Ishikawa (cell line): Measurements from ENCODE around the gene PARK7.
A peak's percentile ranks its signal among the peaks of the same experiment; 100 is the strongest.

Experiments used
- CEBPB ChIP-seq: IDR thresholded peaks from 2 replicates; pipeline ENCODE4 v1.6.1; 2012
- CREB1 ChIP-seq: IDR thresholded peaks from 2 replicates; pipeline ENCODE4 v1.6.1; 2012; ENCODE audit warnings: low read depth
- EGR1 ChIP-seq: IDR thresholded peaks from 2 replicates; pipeline ENCODE4 v1.6.1; 2012
- EP300 ChIP-seq: IDR thresholded peaks from 2 replicates; pipeline ENCODE4 v1.6.1; 2012; ENCODE audit warnings: borderline replicate concordance
- FOXM1 ChIP-seq: IDR thresholded peaks from 2 replicates; pipeline ENCODE4 v1.6.1; 2012; ENCODE audit warnings: low read depth, borderline replicate concordance
- MAX ChIP-seq: IDR thresholded peaks from 2 replicates; pipeline ENCODE4 v1.6.1; 2012
- NFIC ChIP-seq: IDR thresholded peaks from 2 replicates; pipeline ENCODE4 v1.6.1; 2012
- RAD21 ChIP-seq: IDR thresholded peaks from 2 replicates; pipeline ENCODE4 v1.6.1; 2012; ENCODE audit warnings: low read depth
- TAF1 ChIP-seq: IDR thresholded peaks from 2 replicates; pipeline ENCODE4 v1.6.1; 2012; ENCODE audit warnings: low read depth, mild to moderate bottlenecking
- TCF12 ChIP-seq: IDR thresholded peaks from 2 replicates; pipeline ENCODE4 v1.6.1; 2012; ENCODE audit warnings: low read depth
- TEAD4 ChIP-seq: IDR thresholded peaks from 2 replicates; pipeline ENCODE4 v1.6.1; 2012
- USF1 ChIP-seq: IDR thresholded peaks from 2 replicates; pipeline ENCODE4 v1.6.1; 2012
- YY1 ChIP-seq: IDR thresholded peaks from 2 replicates; pipeline ENCODE4 v1.6.1; 2012; ENCODE audit warnings: low read depth
- ZBTB7A ChIP-seq: IDR thresholded peaks from 2 replicates; pipeline ENCODE4 v1.6.1; 2012; ENCODE audit warnings: low read depth
- TF ChIP-seq, protein P1 (sequence below): IDR thresholded peaks from 2 replicates; pipeline ENCODE4 v1.6.1; 2012; ENCODE audit warnings: low read depth, mild to moderate bottlenecking

Gene PARK7

GRCh38 chr1:7973086-7973485 is 11.6 kb downstream of the PARK7 start:
- TF ChIP-seq YY1 (no peak), TAF1 (no peak), TCF12 (no peak), NFIC (no peak), USF1 (no peak), RAD21 (no peak), TEAD4 (no peak), FOXM1 (no peak), EP300 (no peak), CREB1 (no peak), CEBPB (no peak), MAX (no peak), EGR1 (no peak), ZBTB7A (no peak)
- TF ChIP-seq, protein P1, sequence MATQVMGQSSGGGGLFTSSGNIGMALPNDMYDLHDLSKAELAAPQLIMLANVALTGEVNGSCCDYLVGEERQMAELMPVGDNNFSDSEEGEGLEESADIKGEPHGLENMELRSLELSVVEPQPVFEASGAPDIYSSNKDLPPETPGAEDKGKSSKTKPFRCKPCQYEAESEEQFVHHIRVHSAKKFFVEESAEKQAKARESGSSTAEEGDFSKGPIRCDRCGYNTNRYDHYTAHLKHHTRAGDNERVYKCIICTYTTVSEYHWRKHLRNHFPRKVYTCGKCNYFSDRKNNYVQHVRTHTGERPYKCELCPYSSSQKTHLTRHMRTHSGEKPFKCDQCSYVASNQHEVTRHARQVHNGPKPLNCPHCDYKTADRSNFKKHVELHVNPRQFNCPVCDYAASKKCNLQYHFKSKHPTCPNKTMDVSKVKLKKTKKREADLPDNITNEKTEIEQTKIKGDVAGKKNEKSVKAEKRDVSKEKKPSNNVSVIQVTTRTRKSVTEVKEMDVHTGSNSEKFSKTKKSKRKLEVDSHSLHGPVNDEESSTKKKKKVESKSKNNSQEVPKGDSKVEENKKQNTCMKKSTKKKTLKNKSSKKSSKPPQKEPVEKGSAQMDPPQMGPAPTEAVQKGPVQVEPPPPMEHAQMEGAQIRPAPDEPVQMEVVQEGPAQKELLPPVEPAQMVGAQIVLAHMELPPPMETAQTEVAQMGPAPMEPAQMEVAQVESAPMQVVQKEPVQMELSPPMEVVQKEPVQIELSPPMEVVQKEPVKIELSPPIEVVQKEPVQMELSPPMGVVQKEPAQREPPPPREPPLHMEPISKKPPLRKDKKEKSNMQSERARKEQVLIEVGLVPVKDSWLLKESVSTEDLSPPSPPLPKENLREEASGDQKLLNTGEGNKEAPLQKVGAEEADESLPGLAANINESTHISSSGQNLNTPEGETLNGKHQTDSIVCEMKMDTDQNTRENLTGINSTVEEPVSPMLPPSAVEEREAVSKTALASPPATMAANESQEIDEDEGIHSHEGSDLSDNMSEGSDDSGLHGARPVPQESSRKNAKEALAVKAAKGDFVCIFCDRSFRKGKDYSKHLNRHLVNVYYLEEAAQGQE, result no peak

- no peak for TF ChIP-seq FOXM1
- no peak for TF ChIP-seq TEAD4
- TF ChIP-seq USF1, result no peak
- TF ChIP-seq CEBPB, result no peak
- no peak for TF ChIP-seq TAF1
- TF ChIP-seq EGR1, result no peak
- TF ChIP-seq CREB1, result no peak
- TF ChIP-seq MAX, result no peak
- TF ChIP-seq YY1, result 0 out of 2 replicates have a peak, but pooled peaks have one; percentile 28
- no peak for TF ChIP-seq EP300
- peak; percentile 69 for TF ChIP-seq RAD21
- TF ChIP-seq TCF12, result no peak
- TF ChIP-seq, protein P1, result no peak
- no peak for TF ChIP-seq NFIC
These were observed 13.8 kb downstream of the PARK7 start for GRCh38 chr1:7975212-7975865.

DNA sequence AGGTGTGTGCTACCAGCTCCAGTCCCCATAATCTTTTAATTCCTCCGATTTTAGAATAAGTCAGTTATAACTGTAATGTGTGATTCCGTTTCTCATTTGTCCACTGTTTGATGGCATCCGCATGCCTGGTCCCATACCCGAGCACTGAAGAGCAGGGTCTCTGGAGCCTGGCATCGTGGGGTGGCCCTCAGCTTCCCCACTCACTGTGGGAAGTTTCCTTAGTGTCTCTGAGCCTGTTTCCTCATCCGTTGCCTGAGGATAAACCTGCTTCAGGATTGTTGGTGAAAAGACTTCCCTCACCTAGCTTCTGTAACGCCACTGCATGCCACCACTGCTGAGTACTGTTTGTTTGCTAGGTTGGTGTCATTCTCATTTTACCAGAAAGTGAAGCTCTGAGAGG is 19.5 kb downstream of the PARK7 start:
- TF ChIP-seq MAX, result no peak
- no peak for TF ChIP-seq USF1
- TF ChIP-seq TEAD4, result no peak
- no peak for TF ChIP-seq EGR1
- TF ChIP-seq, protein P1, result no peak
- no peak for TF ChIP-seq CREB1
- TF ChIP-seq RAD21, result no peak
- no peak for TF ChIP-seq YY1
- no peak for TF ChIP-seq NFIC
- TF ChIP-seq EP300, result no peak
- no peak for TF ChIP-seq CEBPB
- TF ChIP-seq TAF1, result no peak
- TF ChIP-seq TCF12, result no peak
- no peak for TF ChIP-seq ZBTB7A
